Panc1 (cell line): ENCODE data around the gene DNAL4.

Experiments used
- CTCF ChIP-seq: fragments of 450-650 bp; IDR thresholded peaks from 2 replicates; pipeline ENCODE4 v1.5.1; 2017; ENCODE audit warnings: mild to moderate bottlenecking
- REST ChIP-seq, 2 experiments: IDR thresholded peaks; 2 replicates each; pipeline ENCODE4 v1.6.1; 2011 to 2012; ENCODE audit warnings: low read depth in 2 of 2, control low read depth in 1 of 2, low read length in 1 of 2, mild to moderate bottlenecking in 1 of 2, moderate library complexity in 1 of 2; ENCODE audit not compliant: insufficient read depth in 1 of 2
- SIN3A ChIP-seq: IDR thresholded peaks from 2 replicates; pipeline ENCODE4 v1.6.1; 2012; ENCODE audit warnings: low read depth, mild to moderate bottlenecking, low read length, moderate library complexity, borderline replicate concordance; ENCODE audit not compliant: insufficient read depth

GRCh38 chr22:38734421-38735100 is 59.4 kb downstream of the DNAL4 start:
- TF ChIP-seq CTCF (no peak), REST (IDR thresholded peaks at IDR 0.05; ENCODE audit: insufficient read depth in 1 of 2, low read depth in 2 of 2, low read length in 1 of 2) (no peak), SIN3A (no peak)
